GM21576 (cell line): ENCODE results near the gene PHF19.

Source experiments
- ATAC-seq: cut with Tn5 transposase; IDR thresholded peaks from one replicate; pipeline ENCODE4 v1.9.1; 2021; ENCODE audit warnings: mild to moderate bottlenecking, moderate library complexity; ENCODE audit not compliant: unreplicated experiment

The PHF19 gene

GRCh38 chr9:120876842-120877240, at the start of gene PHF19:
Gene PHF19, minus strand, starts transcription at chr9:120877188. Its CDS starts 2,447 bp downstream, at chr9:120874741.
- ATAC-seq: no peak

- no peak for ATAC-seq
These were observed 49.5 kb upstream of the PHF19 start, which contains the start of gene TRAF1 for GRCh38 chr9:120926397-120926928. Gene TRAF1, minus strand, starts transcription at chr9:120926796. Its CDS starts 721 bp downstream, at chr9:120926075.

GRCh38 chr9:120925535-120926396, 48.8 kb upstream of the PHF19 start:
- ATAC-seq: no peak

- ATAC-seq: no peak
These were observed 47.9 kb upstream of the PHF19 start for GRCh38 chr9:120924698-120925534.

GRCh38 chr9:120923620-120924328, 46.8 kb upstream of the PHF19 start:
- no peak for ATAC-seq

GRCh38 chr9:120922404-120923195, 45.6 kb upstream of the PHF19 start:
- ATAC-seq: no peak

- ATAC-seq: no peak
These were observed 44.7 kb upstream of the PHF19 start for GRCh38 chr9:120921661-120922181.

- no peak for ATAC-seq
These were observed 43.8 kb upstream of the PHF19 start for GRCh38 chr9:120920806-120921178.

- no peak for ATAC-seq
These were observed 43.1 kb upstream of the PHF19 start for GRCh38 chr9:120919843-120920805.

GRCh38 chr9:120918931-120919842, 42.2 kb upstream of the PHF19 start:
- no peak for ATAC-seq

GRCh38 chr9:120917929-120918762, 41.2 kb upstream of the PHF19 start:
- no peak for ATAC-seq

GRCh38 chr9:120916991-120917880, 40.2 kb upstream of the PHF19 start:
- no peak for ATAC-seq

- ATAC-seq: no peak
These were observed 39.6 kb upstream of the PHF19 start for GRCh38 chr9:120916588-120916987.

GRCh38 chr9:120915854-120916470, 39.0 kb upstream of the PHF19 start:
- no peak for ATAC-seq

GRCh38 chr9:120914953-120915352, 38.0 kb upstream of the PHF19 start:
- ATAC-seq: no peak
